ENCODE measurements around the gene ENOX1.

ENOX1 gene

GRCh38 chr13:43661161-43661830 lies 125.5 kb downstream of the ENOX1 start:
- CTCF ChIA-PET: no interaction called here
- H3K9me3 Mint-ChIP-seq: no peaks in the 10 kb centered on the region

GRCh38 chr13:43657485-43657884 lies 129.3 kb downstream of the ENOX1 start:
- no peak for DNase-seq
- Mint-ChIP-seq H3K27me3 (peaks cover 4% of the 10 kb centered on the region), H3K27ac (no peak overlapping the region), H3K4me1 (no peaks in the 10 kb centered on the region), H3K9me3 (no peaks in the 10 kb centered on the region), H3K4me3 (no peak overlapping the region), H3K36me3 (no peaks in the 10 kb centered on the region)
- CTCF ChIA-PET: no interaction called here

More at GRCh38 chr13:43661161-43661830, 125.5 kb downstream of the ENOX1 start:
- Mint-ChIP-seq H3K4me1 (peaks cover 9% of the 10 kb centered on the region), H3K27ac (no peak overlapping the region), H3K36me3 (no peaks in the 10 kb centered on the region), H3K27me3 (no peaks in the 10 kb centered on the region), H3K4me3 (no peak overlapping the region)
- DNase-seq: no peak

GRCh38 chr13:43653980-43654379 lies 132.8 kb downstream of the ENOX1 start:
- DNase-seq: no peak
- Mint-ChIP-seq H3K27ac (no peak overlapping the region), H3K9me3 (no peaks in the 10 kb centered on the region), H3K4me1 (no peaks in the 10 kb centered on the region), H3K4me3 (no peak overlapping the region), H3K36me3 (no peaks in the 10 kb centered on the region), H3K27me3 (peaks cover 4% of the 10 kb centered on the region)
- CTCF ChIA-PET: no interaction called here

GRCh38 chr13:43653395-43653794 lies 133.4 kb downstream of the ENOX1 start:
- no peaks in the 10 kb centered on the region for H3K9me3 Mint-ChIP-seq
- peaks cover 4% of the 10 kb centered on the region for H3K27me3 Mint-ChIP-seq
- H3K36me3 Mint-ChIP-seq: no peaks in the 10 kb centered on the region
- no peak overlapping the region for H3K27ac Mint-ChIP-seq
- no peak for DNase-seq
- no peaks in the 10 kb centered on the region for H3K4me1 Mint-ChIP-seq
- H3K4me3 Mint-ChIP-seq: no peak overlapping the region
- CTCF ChIA-PET: no interaction called here

- no peak for DNase-seq
- CTCF ChIA-PET: no interaction called here
- H3K27ac Mint-ChIP-seq: no peak overlapping the region
- H3K27me3 Mint-ChIP-seq: peaks cover 4% of the 10 kb centered on the region
- no peak overlapping the region for H3K4me3 Mint-ChIP-seq
- no peaks in the 10 kb centered on the region for H3K4me1 Mint-ChIP-seq
- no peaks in the 10 kb centered on the region for H3K36me3 Mint-ChIP-seq
- no peaks in the 10 kb centered on the region for H3K9me3 Mint-ChIP-seq
Measured at GRCh38 chr13:43652760-43653159, 134.0 kb downstream of the ENOX1 start.

DNA sequence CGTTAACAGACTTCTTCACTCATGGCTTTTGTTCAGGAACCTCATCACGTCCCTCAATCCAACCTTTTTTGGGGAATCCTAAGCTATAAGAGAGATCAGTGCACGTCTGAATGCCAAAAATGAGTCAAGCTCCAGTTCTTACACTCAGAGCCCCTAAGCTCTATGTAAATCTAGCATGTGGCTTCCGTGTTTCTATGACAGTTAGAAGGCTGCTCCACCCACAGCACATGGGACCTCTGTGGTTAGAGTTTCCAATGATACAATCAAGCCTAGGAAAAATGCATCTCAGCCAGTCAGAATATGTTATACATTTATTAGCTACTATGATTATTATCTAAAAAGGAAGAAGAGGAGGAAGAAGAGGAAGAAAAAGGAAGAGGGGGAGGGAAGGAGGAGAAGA lies 135.9 kb downstream of the ENOX1 start:
- Mint-ChIP-seq H3K4me3 (no peak overlapping the region), H3K4me1 (no peaks in the 10 kb centered on the region), H3K27ac (no peak overlapping the region), H3K27me3 (peaks cover 7% of the 10 kb centered on the region), H3K9me3 (no peaks in the 10 kb centered on the region), H3K36me3 (no peaks in the 10 kb centered on the region)
- CTCF ChIA-PET: no interaction called here
- no peak for DNase-seq

DNA sequence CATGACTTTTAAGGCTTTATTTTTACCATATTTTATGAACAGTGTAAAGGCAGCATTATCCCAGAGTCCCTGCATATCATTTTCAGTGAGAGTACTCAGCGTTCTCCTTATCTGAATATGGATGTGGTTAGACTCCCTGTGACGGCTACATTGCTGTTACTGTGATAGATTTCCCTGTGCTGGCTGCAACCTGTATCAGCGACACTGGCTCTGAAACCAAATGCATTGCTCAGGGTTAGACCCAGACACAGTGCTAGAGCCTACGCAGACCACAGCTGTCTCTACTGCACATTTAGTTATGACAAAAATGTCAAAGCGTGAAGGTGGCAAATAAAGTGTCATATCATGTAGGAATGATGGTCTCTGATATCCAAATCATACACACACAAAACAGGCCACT lies 138.0 kb downstream of the ENOX1 start:
- CTCF ChIA-PET: no interaction called here
- H3K9me3 Mint-ChIP-seq: no peaks in the 10 kb centered on the region
- H3K27me3 Mint-ChIP-seq: peaks cover 7% of the 10 kb centered on the region
- no peak overlapping the region for H3K27ac Mint-ChIP-seq
- H3K4me3 Mint-ChIP-seq: no peak overlapping the region
- no peak for DNase-seq
- no peaks in the 10 kb centered on the region for H3K4me1 Mint-ChIP-seq
- H3K36me3 Mint-ChIP-seq: no peaks in the 10 kb centered on the region

GRCh38 chr13:43647471-43647870 lies 139.3 kb downstream of the ENOX1 start:
- Mint-ChIP-seq H3K36me3 (no peaks in the 10 kb centered on the region), H3K9me3 (no peaks in the 10 kb centered on the region), H3K4me3 (no peak overlapping the region), H3K27me3 (peaks cover 3% of the 10 kb centered on the region), H3K4me1 (no peaks in the 10 kb centered on the region), H3K27ac (no peak overlapping the region)
- CTCF ChIA-PET: no interaction called here
- no peak for DNase-seq

DNA sequence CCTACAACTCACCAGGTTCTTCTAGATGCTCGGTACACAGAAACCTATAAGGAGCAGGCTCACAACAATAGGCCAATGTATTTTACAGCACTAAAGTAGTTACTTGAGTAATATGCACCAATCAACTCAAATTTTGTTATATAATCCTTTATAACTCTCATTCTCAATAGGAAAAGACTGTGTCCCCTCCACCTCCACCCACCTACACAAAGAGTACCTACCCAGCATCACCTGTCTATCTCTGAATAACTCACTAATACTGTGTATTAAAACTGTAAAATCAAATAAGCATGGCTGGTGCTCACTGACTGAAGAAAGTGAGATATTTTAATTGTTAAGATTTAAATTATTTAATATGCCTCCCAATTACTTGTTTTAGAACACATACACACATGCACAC lies 146.3 kb downstream of the ENOX1 start:
- H3K36me3 Mint-ChIP-seq: no peaks in the 10 kb centered on the region

DNA sequence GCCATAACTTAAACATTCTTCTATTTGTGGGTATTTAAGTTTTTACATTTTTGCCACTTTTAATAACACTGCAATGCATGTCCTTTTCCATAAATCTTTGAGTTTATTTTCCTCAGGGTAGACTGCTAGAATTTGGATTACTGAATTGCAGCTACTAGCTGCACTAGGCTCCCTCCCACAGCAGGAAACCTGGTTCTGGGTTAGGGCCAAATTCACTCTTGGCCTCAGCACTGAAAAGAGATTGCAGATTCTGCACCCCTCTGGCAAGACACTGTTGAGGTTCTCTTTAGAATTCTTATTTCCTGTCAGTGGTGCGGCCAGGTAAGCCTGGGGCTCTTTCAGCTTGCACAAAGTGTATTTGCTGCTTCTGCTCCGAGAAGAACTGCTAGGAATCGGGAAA lies 155.7 kb downstream of the ENOX1 start:
- no peak overlapping the region for H3K4me3 Mint-ChIP-seq
- no peaks in the 10 kb centered on the region for H3K9me3 Mint-ChIP-seq
- no peaks in the 10 kb centered on the region for H3K4me1 Mint-ChIP-seq
- H3K36me3 Mint-ChIP-seq: no peaks in the 10 kb centered on the region
- peaks cover 3% of the 10 kb centered on the region for H3K27me3 Mint-ChIP-seq
- H3K27ac Mint-ChIP-seq: no peak overlapping the region
- CTCF ChIA-PET: no interaction called here
- DNase-seq: no peak

More for the DNA sequence above, 146.3 kb downstream of the ENOX1 start:
- CTCF ChIA-PET: no interaction called here
- Mint-ChIP-seq H3K27ac (no peak overlapping the region), H3K27me3 (peaks cover 3% of the 10 kb centered on the region), H3K4me3 (no peak overlapping the region), H3K9me3 (no peaks in the 10 kb centered on the region), H3K4me1 (no peaks in the 10 kb centered on the region)
- DNase-seq: no peak

GRCh38 chr13:43629691-43630480 lies 156.9 kb downstream of the ENOX1 start:
- no peaks in the 10 kb centered on the region for H3K9me3 Mint-ChIP-seq
- H3K4me1 Mint-ChIP-seq: no peaks in the 10 kb centered on the region
- H3K36me3 Mint-ChIP-seq: no peaks in the 10 kb centered on the region
- DNase-seq: no peak
- H3K27me3 Mint-ChIP-seq: peaks cover 3% of the 10 kb centered on the region
- CTCF ChIA-PET: no interaction called here
- H3K27ac Mint-ChIP-seq: no peak overlapping the region
- no peak overlapping the region for H3K4me3 Mint-ChIP-seq

DNA sequence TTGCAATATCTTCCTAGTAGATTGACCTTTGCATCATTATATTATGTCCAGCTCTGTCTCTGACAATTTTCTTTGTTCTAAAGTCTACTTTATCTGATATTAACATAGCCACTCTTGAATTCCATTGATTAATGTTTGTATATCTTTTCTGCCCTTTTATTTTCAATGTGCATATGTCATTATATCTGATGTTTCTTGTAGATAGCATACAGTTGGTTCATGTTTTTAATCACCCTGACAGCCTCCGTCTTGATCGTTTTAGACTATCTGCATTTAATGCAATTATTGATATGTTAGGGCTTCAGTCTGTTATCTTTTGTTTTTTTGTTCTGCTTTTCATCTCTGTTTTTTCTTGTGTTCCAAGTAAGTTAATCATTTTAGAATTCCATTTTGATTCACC lies 159.8 kb downstream of the ENOX1 start:
- Mint-ChIP-seq H3K36me3 (no peaks in the 10 kb centered on the region), H3K27me3 (peaks cover 3% of the 10 kb centered on the region), H3K4me3 (no peak overlapping the region), H3K9me3 (peaks cover 3% of the 10 kb centered on the region), H3K4me1 (no peaks in the 10 kb centered on the region), H3K27ac (no peak overlapping the region)
- CTCF ChIA-PET: no interaction called here
- no peak for DNase-seq

DNA sequence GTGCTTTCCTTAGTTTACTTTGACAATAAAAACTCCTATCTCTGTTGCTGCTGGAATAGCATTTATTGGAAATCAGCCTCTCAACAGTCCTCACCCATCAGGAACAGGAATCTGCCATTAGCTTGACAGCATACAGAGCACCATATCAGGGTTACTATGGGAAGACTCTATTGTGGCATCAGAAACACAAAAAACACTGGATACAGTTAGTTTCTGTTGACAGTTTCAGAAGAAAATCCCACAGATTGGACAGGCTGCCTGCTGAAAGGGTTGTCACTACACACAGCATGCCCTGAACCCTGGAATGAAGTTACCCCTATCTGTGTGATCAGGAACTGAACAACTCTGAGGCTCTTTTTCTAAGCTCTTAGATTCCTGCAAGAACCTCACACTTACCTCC lies 172.7 kb downstream of the ENOX1 start:
- DNase-seq: no peak
- Mint-ChIP-seq H3K27ac (no peak overlapping the region), H3K4me1 (no peaks in the 10 kb centered on the region), H3K9me3 (no peaks in the 10 kb centered on the region), H3K36me3 (no peaks in the 10 kb centered on the region), H3K27me3 (peaks cover 3% of the 10 kb centered on the region), H3K4me3 (no peak overlapping the region)
- CTCF ChIA-PET: no interaction called here

DNA sequence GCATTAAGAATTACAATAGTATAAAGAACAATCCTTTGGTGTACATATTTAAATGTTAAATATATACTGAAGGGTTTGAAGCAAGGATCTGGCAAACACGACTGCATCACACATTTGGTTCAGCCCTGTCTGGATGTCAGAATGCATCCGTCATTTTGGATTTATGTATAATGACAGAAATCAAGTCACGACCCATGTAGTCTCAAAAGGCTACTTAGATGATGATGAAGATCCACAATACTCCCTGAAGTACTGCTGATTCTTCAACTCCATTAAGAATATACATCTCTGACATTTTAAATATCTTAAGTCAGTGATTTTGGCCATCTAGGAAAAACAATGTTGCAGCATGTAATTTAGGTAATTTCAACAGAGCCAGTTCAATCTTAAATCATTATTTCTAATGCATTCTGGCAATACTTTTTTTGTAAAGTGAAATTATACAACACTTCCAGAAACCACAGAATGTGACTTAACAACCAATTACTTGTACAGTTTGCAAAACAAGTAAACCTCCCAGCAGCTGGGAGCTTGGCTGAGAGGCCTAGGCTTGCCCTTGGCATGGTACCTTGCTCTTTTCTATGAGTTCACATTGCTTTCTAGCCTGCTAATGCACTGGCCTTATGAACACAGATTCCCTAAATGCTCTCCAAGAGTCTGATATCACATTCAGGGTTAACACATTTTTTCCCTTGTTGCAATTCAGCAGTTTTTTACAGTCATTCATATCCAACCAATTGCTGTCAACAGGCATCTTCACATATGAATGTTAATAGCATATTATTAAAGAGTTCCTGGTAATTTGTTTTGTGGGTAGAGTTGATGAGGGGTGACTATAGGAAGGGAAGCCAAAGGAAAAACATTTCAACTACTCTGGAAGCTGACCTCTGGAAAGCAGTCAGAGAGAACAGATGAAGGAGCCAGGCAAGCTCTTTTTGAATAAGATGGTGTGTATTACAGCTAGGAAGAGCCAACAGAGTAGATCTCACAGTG lies 175.2 kb downstream of the ENOX1 start:
- no peak overlapping the region for H3K4me3 Mint-ChIP-seq
- peaks cover 3% of the 10 kb centered on the region for H3K27me3 Mint-ChIP-seq
- H3K4me1 Mint-ChIP-seq: no peaks in the 10 kb centered on the region
- H3K9me3 Mint-ChIP-seq: no peaks in the 10 kb centered on the region
- CTCF ChIA-PET: no interaction called here
- H3K36me3 Mint-ChIP-seq: no peaks in the 10 kb centered on the region
- H3K27ac Mint-ChIP-seq: no peak overlapping the region
- DNase-seq: no peak

Data from activated naive CD4-positive, alpha-beta T cell treated with anti-CD3 and anti-CD28 coated beads, Interleukin-2, amount 10 ng/mL, durations not matched to agents 7 days and 5 days (primary cell).